ENCODE measurements around the gene ANKRD31. TPM values are rescaled to one million over a fixed set of nuclear protein-coding genes. Genes with fewer than 3 reads are reported as not detected.
"Not testable (repeated sequence)": the region's sequence is repeated elsewhere in the genome, so short reads cannot be mapped to it uniquely, and the experiment has no call there.

ANKRD31 gene
- total RNA-seq, 2 donors from 2014 or later = 0.41 to 3.7 TPM

DNA sequence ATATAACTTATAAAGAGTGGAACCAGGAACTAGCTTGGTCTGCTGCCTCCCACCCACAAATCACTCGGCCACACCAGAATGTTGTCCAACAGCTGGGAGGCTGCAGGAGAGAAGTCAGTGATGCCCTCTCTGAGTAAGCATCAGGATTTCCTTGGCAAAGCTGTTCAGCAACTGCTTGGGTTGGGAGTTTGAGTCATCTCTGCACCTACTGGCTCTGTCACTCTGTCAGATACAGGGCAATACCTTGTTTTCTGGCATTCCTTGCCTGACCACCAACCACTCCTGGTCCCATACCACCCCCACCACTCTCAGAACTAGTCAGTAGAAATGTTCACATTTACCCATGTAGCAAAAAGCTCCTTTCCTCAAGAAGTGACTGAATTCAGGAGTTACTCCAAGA, 147.5 kb downstream of the ANKRD31 start:
- intact Hi-C loops (cut with DNase I) = no loop called here
- no peaks in the 10 kb centered on the region for H3K9me3 ChIP-seq
- no peaks in the 10 kb centered on the region for H3K4me1 ChIP-seq (replicated peaks)
- no peaks in the 10 kb centered on the region for H3K27me3 ChIP-seq (replicated peaks; ENCODE audit: insufficient read depth)
- H3K36me3 ChIP-seq = no peaks in the 10 kb centered on the region
- TF ChIP-seq, protein P1, sequence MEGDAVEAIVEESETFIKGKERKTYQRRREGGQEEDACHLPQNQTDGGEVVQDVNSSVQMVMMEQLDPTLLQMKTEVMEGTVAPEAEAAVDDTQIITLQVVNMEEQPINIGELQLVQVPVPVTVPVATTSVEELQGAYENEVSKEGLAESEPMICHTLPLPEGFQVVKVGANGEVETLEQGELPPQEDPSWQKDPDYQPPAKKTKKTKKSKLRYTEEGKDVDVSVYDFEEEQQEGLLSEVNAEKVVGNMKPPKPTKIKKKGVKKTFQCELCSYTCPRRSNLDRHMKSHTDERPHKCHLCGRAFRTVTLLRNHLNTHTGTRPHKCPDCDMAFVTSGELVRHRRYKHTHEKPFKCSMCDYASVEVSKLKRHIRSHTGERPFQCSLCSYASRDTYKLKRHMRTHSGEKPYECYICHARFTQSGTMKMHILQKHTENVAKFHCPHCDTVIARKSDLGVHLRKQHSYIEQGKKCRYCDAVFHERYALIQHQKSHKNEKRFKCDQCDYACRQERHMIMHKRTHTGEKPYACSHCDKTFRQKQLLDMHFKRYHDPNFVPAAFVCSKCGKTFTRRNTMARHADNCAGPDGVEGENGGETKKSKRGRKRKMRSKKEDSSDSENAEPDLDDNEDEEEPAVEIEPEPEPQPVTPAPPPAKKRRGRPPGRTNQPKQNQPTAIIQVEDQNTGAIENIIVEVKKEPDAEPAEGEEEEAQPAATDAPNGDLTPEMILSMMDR (IDR thresholded peaks at IDR 0.05) = no peak
- no peak for TF ChIP-seq POLR2AphosphoS5 (IDR thresholded peaks at IDR 0.05)
- no peak for TF ChIP-seq POLR2A (IDR thresholded peaks at IDR 0.05)
- no peak overlapping the region for H3K27ac ChIP-seq
- DNase-seq (ENCODE audit: low spot score) = no peak
- no peak overlapping the region for H3K4me3 ChIP-seq
- WGBS = 71% methylated on average over 1 of the region's 1 CpG

GRCh38 chr5:75088648-75089047, 148.0 kb downstream of the ANKRD31 start:
- Histone ChIP-seq H3K4me1 (replicated peaks) (no peaks in the 10 kb centered on the region), H3K36me3 (no peaks in the 10 kb centered on the region), H3K9me3 (no peaks in the 10 kb centered on the region), H3K4me3 (no peak overlapping the region), H3K27me3 (replicated peaks; ENCODE audit: insufficient read depth) (no peaks in the 10 kb centered on the region), H3K27ac (no peak overlapping the region)
- TF ChIP-seq POLR2AphosphoS5 (IDR thresholded peaks at IDR 0.05) = no peak
- intact Hi-C loops (cut with DNase I) = no loop called here
- 40% methylated on average over 3 of the region's 3 CpGs for WGBS
- DNase-seq (ENCODE audit: low spot score) = no peak

DNA sequence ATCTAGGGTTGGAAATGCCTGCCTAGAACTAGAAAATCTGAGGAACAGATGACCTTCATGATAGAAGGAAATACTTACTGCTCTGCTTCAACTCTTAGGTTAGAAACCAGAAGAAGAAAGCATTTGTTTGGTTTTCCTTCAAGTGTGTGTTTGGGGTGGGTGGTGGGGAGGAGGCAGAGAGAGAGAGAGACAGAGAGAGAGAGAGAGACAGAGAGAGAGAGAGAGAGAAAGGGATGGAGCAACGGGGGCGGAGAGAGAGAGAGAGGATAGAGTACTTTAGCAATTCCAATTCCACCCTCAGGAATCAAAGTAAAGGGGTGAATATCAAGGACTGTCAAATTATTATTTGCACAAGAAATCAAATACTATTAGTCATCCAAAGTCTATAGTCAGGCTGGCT, 155.2 kb downstream of the ANKRD31 start:
- Histone ChIP-seq H3K36me3 (no peaks in the 10 kb centered on the region), H3K27me3 (replicated peaks; ENCODE audit: insufficient read depth) (no peaks in the 10 kb centered on the region), H3K4me1 (replicated peaks) (no peaks in the 10 kb centered on the region), H3K27ac (no peak overlapping the region), H3K4me3 (no peak overlapping the region), H3K9me3 (no peaks in the 10 kb centered on the region)
- intact Hi-C loops (cut with DNase I) = no loop called here
- 75% methylated on average over 2 of the region's 2 CpGs for WGBS
- no peak for DNase-seq (ENCODE audit: low spot score)
- TF ChIP-seq POLR2AphosphoS5 (IDR thresholded peaks at IDR 0.05) = no peak
- TF ChIP-seq, protein P1 (IDR thresholded peaks at IDR 0.05) = no peak
- TF ChIP-seq POLR2A (IDR thresholded peaks at IDR 0.05) = no peak

GRCh38 chr5:75079346-75079745, 157.3 kb downstream of the ANKRD31 start:
- H3K27ac ChIP-seq; H3K4me1 ChIP-seq (replicated peaks); intact Hi-C loops (cut with DNase I); H3K9me3 ChIP-seq; DNase-seq (ENCODE audit: low spot score); H3K27me3 ChIP-seq (replicated peaks; ENCODE audit: insufficient read depth); H3K4me3 ChIP-seq; H3K36me3 ChIP-seq: not testable (repeated sequence)
- 90% methylated on average over 3 of the region's 3 CpGs for WGBS

GRCh38 chr5:75078027-75078426, 158.7 kb downstream of the ANKRD31 start:
- no peak overlapping the region for H3K27ac ChIP-seq
- TF ChIP-seq, protein P1 (IDR thresholded peaks at IDR 0.05) = no peak
- TF ChIP-seq POLR2A (IDR thresholded peaks at IDR 0.05) = no peak
- TF ChIP-seq POLR2AphosphoS5 (IDR thresholded peaks at IDR 0.05) = no peak
- no peaks in the 10 kb centered on the region for H3K4me1 ChIP-seq (replicated peaks)
- 61% methylated on average over 5 of the region's 5 CpGs for WGBS
- no peaks in the 10 kb centered on the region for H3K9me3 ChIP-seq
- H3K36me3 ChIP-seq = no peaks in the 10 kb centered on the region
- DNase-seq (ENCODE audit: low spot score) = no peak
- no peak overlapping the region for H3K4me3 ChIP-seq
- intact Hi-C loops (cut with DNase I) = no loop called here
- no peaks in the 10 kb centered on the region for H3K27me3 ChIP-seq (replicated peaks; ENCODE audit: insufficient read depth)

DNA sequence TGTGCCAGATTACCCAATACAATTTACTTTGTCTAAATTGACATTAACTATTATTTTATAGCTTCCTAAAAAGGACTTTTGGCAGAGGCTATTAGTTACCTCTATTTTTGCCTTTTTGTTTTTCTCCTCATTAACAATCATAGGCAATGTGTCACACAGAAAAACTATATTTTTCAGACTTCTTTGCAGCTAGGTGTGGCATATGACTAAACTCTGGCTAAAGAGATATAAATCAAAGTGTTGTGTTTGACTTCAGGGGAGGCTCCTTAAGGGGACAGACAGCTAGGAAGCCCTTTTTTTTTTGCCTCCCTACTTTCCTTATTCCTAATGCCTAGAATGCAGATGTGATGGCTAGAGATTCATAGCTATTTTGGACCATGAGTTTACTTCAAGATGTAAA, 164.6 kb downstream of the ANKRD31 start:
- Histone ChIP-seq H3K9me3 (no peaks in the 10 kb centered on the region), H3K4me1 (replicated peaks) (no peaks in the 10 kb centered on the region), H3K36me3 (no peaks in the 10 kb centered on the region), H3K4me3 (no peak overlapping the region), H3K27ac (no peak overlapping the region), H3K27me3 (replicated peaks; ENCODE audit: insufficient read depth) (no peaks in the 10 kb centered on the region)
- intact Hi-C loops (cut with DNase I) = no loop called here
- no peak for TF ChIP-seq POLR2A (IDR thresholded peaks at IDR 0.05)
- no peak for TF ChIP-seq POLR2AphosphoS5 (IDR thresholded peaks at IDR 0.05)
- TF ChIP-seq, protein P1 (IDR thresholded peaks at IDR 0.05) = no peak
- DNase-seq (ENCODE audit: low spot score) = no peak

Data from prostate gland (tissue), 2 donors.